GM18505 (cell line): ENCODE results near the gene PLEKHM1.
"Not testable (repeated sequence)": the region's sequence is repeated elsewhere in the genome, so short reads cannot be mapped to it uniquely, and the experiment has no call there.

Source experiments
- ATAC-seq: cut with Tn5 transposase; IDR thresholded peaks from one replicate; pipeline ENCODE4 v1.9.1; 2021; ENCODE audit not compliant: unreplicated experiment
- POLR2A ChIP-seq: IDR thresholded peaks from 4 replicates; pipeline ENCODE4 v1.6.1; 2011; ENCODE audit warnings: borderline replicate concordance; ENCODE audit not compliant: insufficient read depth, insufficient read length; ENCODE audit errors: extremely low read depth

PLEKHM1 gene

GRCh38 chr17:45468293-45469203 lies 22.0 kb downstream of the PLEKHM1 start:
- not testable (repeated sequence) for ATAC-seq

DNA sequence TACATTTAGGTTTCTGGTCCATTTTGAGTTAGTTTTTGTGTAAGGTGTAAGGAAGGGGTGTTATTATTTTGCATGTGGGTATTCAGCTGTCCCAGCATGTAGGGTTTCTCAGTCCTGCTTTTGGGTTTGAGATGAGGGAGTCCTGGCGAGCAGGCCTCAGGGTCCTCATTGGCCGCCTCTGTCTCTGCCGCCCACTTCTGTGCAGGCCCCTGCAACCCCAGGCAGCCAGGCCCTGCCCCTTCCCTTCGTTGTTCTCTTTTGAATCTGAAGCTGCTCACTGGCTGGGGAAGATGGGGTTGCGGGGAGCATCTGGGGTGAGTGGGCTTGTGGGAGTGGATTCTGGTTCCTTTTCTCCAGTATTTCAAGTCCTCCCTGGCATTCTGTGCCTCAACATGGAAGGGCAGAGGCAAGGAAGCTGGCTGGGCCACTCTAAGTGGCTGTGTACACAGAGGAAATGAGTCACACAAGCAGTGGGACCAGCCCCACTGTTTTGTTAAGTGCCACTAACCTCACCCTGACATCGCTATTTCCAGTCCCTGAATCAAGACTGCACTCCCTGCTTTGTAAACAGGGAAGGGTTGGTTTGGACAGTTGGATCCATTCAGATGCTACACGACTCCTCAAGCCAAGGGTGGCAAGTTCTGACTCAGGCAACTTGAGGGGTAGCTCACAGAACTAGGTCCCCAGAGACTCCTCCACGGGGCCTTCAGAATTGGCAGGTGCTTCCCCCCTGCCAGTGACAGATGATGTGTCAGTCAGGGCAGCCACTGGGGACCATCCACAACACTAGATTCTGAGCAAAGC lies 28.8 kb downstream of the PLEKHM1 start:
- ATAC-seq: peak; percentile 76

GRCh38 chr17:45460422-45460821 lies 30.1 kb downstream of the PLEKHM1 start:
- not testable (repeated sequence) for ATAC-seq

- ATAC-seq: not testable (repeated sequence)
Measured at GRCh38 chr17:45454341-45454740, 36.2 kb downstream of the PLEKHM1 start.

GRCh38 chr17:45453731-45454130 lies 36.8 kb downstream of the PLEKHM1 start:
- ATAC-seq: not testable (repeated sequence)

- ATAC-seq: not testable (repeated sequence)
Measured at GRCh38 chr17:45453225-45453534, 37.3 kb downstream of the PLEKHM1 start.

DNA sequence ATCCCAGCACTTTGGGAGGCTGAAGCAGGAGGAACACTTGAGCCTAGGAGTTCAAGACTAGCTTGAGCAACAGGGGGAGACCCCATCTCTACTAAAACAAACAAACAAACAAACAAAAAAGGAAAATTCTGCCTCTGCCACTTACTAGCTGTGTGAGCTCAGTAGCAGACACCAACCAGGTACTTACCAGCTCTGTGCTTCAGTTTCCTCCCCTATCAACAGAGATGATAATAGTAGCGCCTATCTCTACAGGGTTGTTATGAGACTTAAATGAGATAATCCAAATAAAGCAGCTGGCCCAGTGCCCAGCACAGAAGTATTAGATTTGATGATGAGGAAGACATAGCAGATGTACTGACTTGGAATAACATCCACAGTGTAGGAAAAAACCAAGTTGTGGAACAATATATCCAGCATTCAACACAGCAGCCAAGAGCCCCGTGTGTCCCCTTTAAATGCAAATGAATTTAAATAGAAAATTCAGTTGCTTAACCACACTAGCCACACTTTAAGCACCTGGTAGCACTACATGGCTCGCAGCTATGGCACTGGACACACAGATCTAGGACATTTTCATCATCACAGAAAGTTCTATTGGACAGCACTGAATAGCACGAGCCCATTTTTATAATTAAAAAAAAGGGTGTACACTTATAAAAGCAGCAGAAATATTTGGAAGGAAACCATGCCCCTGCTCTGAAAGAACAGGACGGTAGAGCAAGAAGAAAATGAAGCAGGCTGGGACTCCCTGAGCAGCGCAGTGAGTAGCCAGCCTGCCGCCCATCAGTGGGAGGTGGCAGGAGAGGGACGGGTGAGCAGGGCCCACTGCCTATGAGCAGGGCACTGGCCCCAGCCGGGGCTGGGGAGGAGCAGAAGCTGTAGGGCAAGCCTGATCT lies 37.9 kb downstream of the PLEKHM1 start:
- not testable (repeated sequence) for ATAC-seq

- ATAC-seq: not testable (repeated sequence)
Measured at GRCh38 chr17:45451660-45452059, 38.9 kb downstream of the PLEKHM1 start.

- no peak for ATAC-seq
- TF ChIP-seq POLR2A: no peak
Measured at GRCh38 chr17:45451131-45451530, 39.4 kb downstream of the PLEKHM1 start.

GRCh38 chr17:45449708-45450329 lies 40.7 kb downstream of the PLEKHM1 start:
- not testable (repeated sequence) for ATAC-seq

DNA sequence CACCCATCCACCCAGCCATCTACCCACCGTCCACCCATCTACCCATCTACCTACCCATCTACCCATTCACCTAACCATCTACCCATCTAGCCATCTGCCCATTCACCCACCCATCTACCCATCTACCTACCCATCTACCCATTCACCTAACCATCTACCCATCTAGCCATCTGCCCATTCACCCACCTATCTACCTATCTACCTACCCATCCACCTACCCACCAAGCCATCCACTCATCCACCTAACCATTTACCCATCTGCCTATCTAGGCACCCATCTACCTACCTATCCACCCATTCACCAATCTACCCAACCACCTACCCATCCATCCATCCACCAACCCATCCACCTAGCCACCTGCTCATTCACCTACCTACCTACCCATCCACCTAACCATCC lies 41.3 kb downstream of the PLEKHM1 start:
- ATAC-seq: not testable (repeated sequence)

GRCh38 chr17:45448483-45448882 lies 42.0 kb downstream of the PLEKHM1 start:
- not testable (repeated sequence) for ATAC-seq

DNA sequence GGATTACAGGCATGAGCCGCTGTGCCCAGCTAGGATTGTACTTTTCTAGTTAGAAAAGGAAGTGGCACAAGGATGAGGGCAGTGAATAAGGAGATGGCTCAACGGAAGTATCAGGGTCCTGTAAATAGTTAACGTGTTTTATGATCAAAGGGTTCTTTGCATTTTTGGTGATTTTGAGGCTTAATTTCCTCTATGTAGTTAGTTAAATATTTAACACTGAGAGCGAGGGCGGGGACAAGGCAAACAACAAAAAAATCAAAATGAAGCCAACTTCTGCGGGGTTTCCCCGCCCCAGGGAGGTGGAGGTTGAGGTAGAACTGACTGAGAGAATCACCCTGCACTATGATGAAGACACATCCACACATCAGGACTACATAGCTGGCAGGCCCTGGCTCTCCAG lies 42.5 kb downstream of the PLEKHM1 start:
- ATAC-seq: not testable (repeated sequence)

GRCh38 chr17:45447650-45448049 lies 42.9 kb downstream of the PLEKHM1 start:
- not testable (repeated sequence) for ATAC-seq

DNA sequence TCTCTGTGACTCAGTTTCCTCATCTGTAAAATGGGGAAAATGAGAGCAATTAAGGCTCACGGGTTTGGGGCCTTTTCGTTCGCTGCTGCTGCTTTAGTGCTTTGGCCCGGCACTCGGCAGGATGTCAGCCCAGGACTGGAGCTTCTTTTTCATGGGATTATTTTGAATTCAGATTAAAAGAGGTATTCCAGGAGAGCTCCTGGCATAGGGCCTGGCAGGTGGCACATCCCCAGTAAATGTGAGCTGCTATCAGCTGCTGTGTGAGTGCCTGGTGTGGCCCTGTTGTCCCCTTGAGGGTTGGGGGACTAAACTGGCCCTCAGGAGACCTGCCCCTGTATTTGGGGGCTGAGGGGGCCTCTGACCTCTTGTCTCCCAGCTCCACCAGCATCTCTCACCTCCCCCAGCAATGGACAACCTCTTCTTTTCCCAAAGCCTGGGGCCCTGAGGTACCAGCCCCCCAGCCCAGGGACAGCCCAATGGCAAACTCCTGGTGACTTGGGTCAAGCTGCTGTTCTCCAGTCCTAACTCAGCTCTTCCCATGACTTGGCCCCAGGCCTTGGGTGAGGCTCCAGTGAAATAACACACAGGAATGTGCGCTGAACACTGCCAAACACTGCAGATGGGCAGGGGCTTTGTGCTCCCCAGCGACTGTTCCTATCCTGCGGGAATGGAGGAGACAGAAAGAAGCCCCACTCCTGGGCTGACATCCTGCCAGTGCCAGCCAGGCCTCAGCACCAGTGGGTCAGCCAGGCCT lies 43.5 kb downstream of the PLEKHM1 start:
- not testable (repeated sequence) for ATAC-seq

GRCh38 chr17:45445901-45446743 lies 44.4 kb downstream of the PLEKHM1 start:
- ATAC-seq: not testable (repeated sequence)

- not testable (repeated sequence) for ATAC-seq
Measured at GRCh38 chr17:45444856-45445820, 45.4 kb downstream of the PLEKHM1 start.
